ENCODE data around the gene FBXO39. TPM values are rescaled to one million over a fixed set of nuclear protein-coding genes. Genes with fewer than 3 reads are reported as not detected.

The FBXO39 gene
- total and polyA plus RNA-seq, 2 donors (not counting 3 experiments of a cell fraction or from before 2014, with no cell fraction given), result 0.20 to 3.1 TPM

DNA sequence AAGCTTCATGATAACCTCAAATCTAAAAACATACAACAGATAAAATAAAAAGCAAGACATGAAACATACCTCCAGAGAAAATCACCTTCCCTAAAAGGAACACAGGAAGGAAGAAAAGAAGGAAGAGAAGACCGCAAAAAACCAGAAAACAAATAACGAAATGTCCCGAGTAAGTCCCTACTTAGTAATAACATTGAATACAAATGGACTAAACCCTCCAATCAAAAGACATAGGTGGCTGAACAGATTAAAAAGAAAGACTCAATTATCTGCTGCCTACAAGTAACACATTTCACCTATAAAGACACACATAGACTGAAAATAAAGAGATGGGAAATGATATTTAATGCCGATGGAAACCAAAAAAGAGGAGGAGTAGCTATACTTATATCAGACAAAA lies 6.2 kb downstream of the FBXO39 start:
- no peak overlapping the region for H3K4me3 ChIP-seq (replicated peaks in 1 of 3; ENCODE audit: insufficient read depth in 1 of 3, low read depth in 1 of 3, low read length in 3 of 3)
- CTCF ChIA-PET, result interaction anchor here (1.8 kb wide), 1 partner anchor 61 kb away, joined by 6 read pairs; no protein-coding TSS in a partner anchor
- H3K4me2 ChIP-seq (ENCODE audit: insufficient read depth, low read length), result no peak overlapping the region
- no TSS peak for BruUV-seq (replicated peaks)
- no peaks in the 10 kb centered on the region for H3K9me3 ChIP-seq (replicated peaks; ENCODE audit: control insufficient read depth, insufficient read depth, low read length)
- no peaks in the 10 kb centered on the region for H3K79me2 ChIP-seq (ENCODE audit: control insufficient read depth, insufficient read depth, low read length)
- POLR2A ChIA-PET, result no interaction called here
- H3K27ac ChIP-seq (ENCODE audit: insufficient read depth, low read depth, low read length), result no peak overlapping the region
- dilution Hi-C loops (cut with MboI; ENCODE audit: extremely low pct_ligation_motif_present, low sequenced_read_pairs) (no loop called here), intact Hi-C loops (cut with micrococcal nuclease) (no loop called here)
- no peaks in the 10 kb centered on the region for H3K36me3 ChIP-seq (ENCODE audit: control insufficient read depth in 2 of 2, extremely low read depth in 1 of 2, insufficient read depth in 2 of 2, low read length in 2 of 2)
- no peaks in the 10 kb centered on the region for H3K9me1 ChIP-seq (replicated peaks; ENCODE audit: control insufficient read depth, extremely low read depth, insufficient read depth, low read length)
- peaks cover 6% of the 10 kb centered on the region for H3K4me1 ChIP-seq (ENCODE audit: control insufficient read depth, extremely low read depth, insufficient read depth, low read length)
- no peak overlapping the region for H2AFZ ChIP-seq (ENCODE audit: low read depth, low read length)
- peaks cover 0 to 17% of the 10 kb centered on the region in 2 experiments for H3K27me3 ChIP-seq (ENCODE audit: control insufficient read depth in 2 of 2, insufficient read depth in 2 of 2, low read length in 2 of 2)
- no peaks in the 10 kb centered on the region for H4K20me1 ChIP-seq (replicated peaks; ENCODE audit: control insufficient read depth, extremely low read depth, insufficient read depth, low read length)
- FAIRE-seq (no peak), DNase-seq (ENCODE audit: low read depth, low spot score) (no peak)
- TF ChIP-seq FOS (IDR thresholded peaks at IDR 0.05; ENCODE audit: borderline replicate concordance, insufficient read depth, low read length) (no peak), MYC (IDR thresholded peaks at IDR 0.05; ENCODE audit: low read depth, low read length) (no peak), JUN (IDR thresholded peaks at IDR 0.05; ENCODE audit: borderline replicate concordance, insufficient read depth, insufficient read length, low read depth) (no peak), POLR2AphosphoS5 (IDR thresholded peaks at IDR 0.05; ENCODE audit: insufficient read depth, low read depth, low read length) (no peak), POLR2A (IDR thresholded peaks at IDR 0.05; ENCODE audit: low read depth, low read length) (no peak), EZH2 (IDR thresholded peaks at IDR 0.05; ENCODE audit: borderline replicate concordance, low read depth, low read length, severe bottlenecking) (no peak), GATA2 (IDR thresholded peaks at IDR 0.05; ENCODE audit: insufficient read depth, insufficient read length, low read depth, low read length) (no peak)
- TF ChIP-seq, protein P1, sequence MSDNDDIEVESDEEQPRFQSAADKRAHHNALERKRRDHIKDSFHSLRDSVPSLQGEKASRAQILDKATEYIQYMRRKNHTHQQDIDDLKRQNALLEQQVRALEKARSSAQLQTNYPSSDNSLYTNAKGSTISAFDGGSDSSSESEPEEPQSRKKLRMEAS (IDR thresholded peaks at IDR 0.05; ENCODE audit: insufficient read depth, insufficient read length), result no peak
- TF ChIP-seq, protein P2, sequence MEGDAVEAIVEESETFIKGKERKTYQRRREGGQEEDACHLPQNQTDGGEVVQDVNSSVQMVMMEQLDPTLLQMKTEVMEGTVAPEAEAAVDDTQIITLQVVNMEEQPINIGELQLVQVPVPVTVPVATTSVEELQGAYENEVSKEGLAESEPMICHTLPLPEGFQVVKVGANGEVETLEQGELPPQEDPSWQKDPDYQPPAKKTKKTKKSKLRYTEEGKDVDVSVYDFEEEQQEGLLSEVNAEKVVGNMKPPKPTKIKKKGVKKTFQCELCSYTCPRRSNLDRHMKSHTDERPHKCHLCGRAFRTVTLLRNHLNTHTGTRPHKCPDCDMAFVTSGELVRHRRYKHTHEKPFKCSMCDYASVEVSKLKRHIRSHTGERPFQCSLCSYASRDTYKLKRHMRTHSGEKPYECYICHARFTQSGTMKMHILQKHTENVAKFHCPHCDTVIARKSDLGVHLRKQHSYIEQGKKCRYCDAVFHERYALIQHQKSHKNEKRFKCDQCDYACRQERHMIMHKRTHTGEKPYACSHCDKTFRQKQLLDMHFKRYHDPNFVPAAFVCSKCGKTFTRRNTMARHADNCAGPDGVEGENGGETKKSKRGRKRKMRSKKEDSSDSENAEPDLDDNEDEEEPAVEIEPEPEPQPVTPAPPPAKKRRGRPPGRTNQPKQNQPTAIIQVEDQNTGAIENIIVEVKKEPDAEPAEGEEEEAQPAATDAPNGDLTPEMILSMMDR (IDR thresholded peaks at IDR 0.05; ENCODE audit: extremely low read depth in 1 of 2, insufficient read depth in 1 of 2, low read depth in 1 of 2, low read length in 2 of 2), result no peak
- no peak overlapping the region for H3K9ac ChIP-seq (replicated peaks; ENCODE audit: extremely low read depth, insufficient read depth, low read length)

All from endothelial cell of umbilical vein (primary cell).